Embryonic facial prominence (tissue), 1 donor: ENCODE measurements around the gene MICU1.
"Not testable (repeated sequence)": the region's sequence is repeated elsewhere in the genome, so short reads cannot be mapped to it uniquely, and the experiment has no call there.

Experiments
- DNase-seq: peaks from one replicate; pipeline ENCODE4 v3.0.0-alpha.2; 2016; ENCODE audit errors: extremely low spot score

Gene MICU1

GRCh38 chr10:72346117-72346516, 279.8 kb downstream of the MICU1 start:
- not testable (repeated sequence) for DNase-seq

GRCh38 chr10:72344932-72345331, 280.9 kb downstream of the MICU1 start:
- no peak for DNase-seq

GRCh38 chr10:72342911-72343310, 283.0 kb downstream of the MICU1 start:
- no peak for DNase-seq

- DNase-seq, result no peak
Measured at GRCh38 chr10:72340510-72341261, 285.2 kb downstream of the MICU1 start.

GRCh38 chr10:72338180-72338579, 287.7 kb downstream of the MICU1 start:
- DNase-seq, result no peak

- no peak for DNase-seq
Measured at GRCh38 chr10:72337722-72338121, 288.2 kb downstream of the MICU1 start.

GRCh38 chr10:72337039-72337629, 288.7 kb downstream of the MICU1 start:
- DNase-seq, result no peak

GRCh38 chr10:72336259-72337038, 289.4 kb downstream of the MICU1 start:
- no peak for DNase-seq

GRCh38 chr10:72335394-72336258, 290.3 kb downstream of the MICU1 start:
- DNase-seq, result no peak

- no peak for DNase-seq
Measured at GRCh38 chr10:72334825-72335393, 291.0 kb downstream of the MICU1 start.

GRCh38 chr10:72334196-72334824, 291.6 kb downstream of the MICU1 start:
- peak; percentile 49 for DNase-seq

- no peak for DNase-seq
Measured at GRCh38 chr10:72333112-72334015, 292.5 kb downstream of the MICU1 start.

- no peak for DNase-seq
Measured at GRCh38 chr10:72332423-72333111, 293.3 kb downstream of the MICU1 start.

GRCh38 chr10:72331575-72332422, 294.1 kb downstream of the MICU1 start:
- peak; percentile 52 for DNase-seq

GRCh38 chr10:72330069-72330426, 295.8 kb downstream of the MICU1 start:
- no peak for DNase-seq

GRCh38 chr10:72329290-72330068, 296.4 kb downstream of the MICU1 start:
- DNase-seq, result no peak

- no peak for DNase-seq
Measured at GRCh38 chr10:72328829-72329204, 297.1 kb downstream of the MICU1 start.
